OCI-LY1 (cell line): Measurements from ENCODE around the gene RAD21L1.

Source experiments
- CTCF ChIP-seq: fragments of 200-600 bp; sonication (generic), shearing (Covaris generic); IDR thresholded peaks from 2 replicates; pipeline ENCODE4 v1.5.1; 2017; ENCODE audit warnings: mild to moderate bottlenecking, antibody characterized with exemption, low read length, moderate library complexity, mixed read lengths
- EZH2 ChIP-seq: fragments of 200-600 bp; sonication (generic), shearing (Covaris generic); IDR thresholded peaks from 2 replicates; pipeline ENCODE4 v1.8.0; 2017; ENCODE audit warnings: borderline replicate concordance, mixed run types, mild to moderate bottlenecking, antibody characterized with exemption, low read length, moderate library complexity, mixed read lengths

GRCh38 chr20:1214838-1215261, 11.0 kb upstream of the RAD21L1 start:
- TF ChIP-seq CTCF = no peak
- no peak for TF ChIP-seq EZH2
